GM23338 (cell line): ENCODE data around the gene RAB44. TPM values are rescaled to one million over a fixed set of nuclear protein-coding genes. Genes with fewer than 3 reads are reported as not detected.

Source experiments
- ATAC-seq: fragments of 200-7000 bp; cut with Tn5 transposase; 3 replicates; pipeline ENCODE4 v1.9.1; 2020
- DNase-seq: peaks from one replicate; pipeline ENCODE4 v3.0.0-alpha.2; 2015; ENCODE audit warnings: low spot score
- H2AFZ ChIP-seq: fragments of 200-600 bp; sonication (generic); 2 replicates; pipeline ENCODE4 v1.8.0; 2016; ENCODE audit warnings: antibody characterized with exemption, mild to moderate bottlenecking, moderate library complexity
- H3F3A ChIP-seq: fragments of 200-600 bp; sonication (generic); replicated peaks from 2 replicates; pipeline ENCODE4 v1.8.0; 2017; ENCODE audit warnings: antibody characterized with exemption, mixed run types, low read depth
- H3K27ac ChIP-seq: fragments of 200-600 bp; sonication (generic); 2 replicates; pipeline ENCODE4 v1.6.1; 2016; ENCODE audit warnings: low read depth
- H3K27me3 ChIP-seq: fragments of 200-600 bp; sonication (generic); 2 replicates; pipeline ENCODE4 v1.8.0; 2016; ENCODE audit warnings: mild to moderate bottlenecking, mixed run types, moderate library complexity; ENCODE audit not compliant: insufficient read depth
- H3K36me3 ChIP-seq: fragments of 200-600 bp; sonication (generic); 2 replicates; pipeline ENCODE4 v1.8.0; 2016; ENCODE audit warnings: mild to moderate bottlenecking; ENCODE audit not compliant: insufficient read depth
- H3K4me1 ChIP-seq: fragments of 200-600 bp; sonication (generic); 2 replicates; pipeline ENCODE4 v1.8.0; 2016; ENCODE audit warnings: mild to moderate bottlenecking, moderate library complexity; ENCODE audit not compliant: insufficient read depth
- H3K4me2 ChIP-seq: fragments of 200-600 bp; sonication (generic); 2 replicates; pipeline ENCODE4 v1.7.1; 2017; ENCODE audit warnings: mixed run types
- H3K4me3 ChIP-seq: fragments of 200-600 bp; sonication (generic); 2 replicates; pipeline ENCODE4 v1.6.1; 2016; ENCODE audit warnings: mixed run types
- H3K79me2 ChIP-seq: fragments of 200-600 bp; sonication (generic); replicated peaks from 2 replicates; pipeline ENCODE4 v1.8.0; 2017; ENCODE audit warnings: mild to moderate bottlenecking; ENCODE audit not compliant: insufficient read depth
- H3K9me2 ChIP-seq: fragments of 200-600 bp; sonication (generic); 2 replicates; pipeline ENCODE4 v1.8.0; 2017; ENCODE audit not compliant: insufficient read depth
- H4K20me1 ChIP-seq: fragments of 200-600 bp; sonication (generic); replicated peaks from 2 replicates; pipeline ENCODE4 v1.8.0; 2017; ENCODE audit warnings: mild to moderate bottlenecking; ENCODE audit not compliant: insufficient read depth
- H3K27ac Mint-ChIP-seq: 2 replicates; pipeline ENCODE4 v1.8.0; 2020; ENCODE audit warnings: inconsistent platforms, mild to moderate bottlenecking, moderate library complexity, mixed read lengths
- H3K27me3 Mint-ChIP-seq: 3 replicates; pipeline ENCODE4 v1.8.0; 2022; ENCODE audit warnings: low read depth, mild to moderate bottlenecking, moderate library complexity, mixed read lengths, inconsistent platforms; ENCODE audit not compliant: insufficient read depth, poor library complexity
- H3K36me3 Mint-ChIP-seq: 3 replicates; pipeline ENCODE4 v1.8.0; 2021; ENCODE audit warnings: low read depth, mild to moderate bottlenecking, inconsistent platforms, moderate library complexity, mixed read lengths
- H3K4me1 Mint-ChIP-seq: 3 replicates; pipeline ENCODE4 v1.8.0; 2020; ENCODE audit warnings: mild to moderate bottlenecking, inconsistent platforms, mixed read lengths
- H3K4me3 Mint-ChIP-seq: 3 replicates; pipeline ENCODE4 v1.8.0; 2021; ENCODE audit warnings: moderate library complexity, mild to moderate bottlenecking, inconsistent platforms, mixed read lengths
- H3K9me3 Mint-ChIP-seq: 3 replicates; pipeline ENCODE4 v1.8.0; 2020; ENCODE audit warnings: moderate library complexity, mild to moderate bottlenecking, inconsistent platforms, mixed read lengths
- CREB1 ChIP-seq: fragments of 250-450 bp; sonication (Bioruptor Pico); IDR thresholded peaks from 2 replicates; pipeline ENCODE4 v1.5.0; 2020; ENCODE audit warnings: low read depth, mild to moderate bottlenecking, moderate library complexity
- EZH2 ChIP-seq: fragments of 200-600 bp; sonication (generic); IDR thresholded peaks from one replicate; pipeline ENCODE4 v1.8.0; 2017; ENCODE audit warnings: antibody characterized with exemption, mild to moderate bottlenecking, low read depth; ENCODE audit not compliant: unreplicated experiment
- EZH2phosphoT487 ChIP-seq: fragments of 200-600 bp; sonication (generic); IDR thresholded peaks from one replicate; pipeline ENCODE4 v1.8.1; 2018; ENCODE audit warnings: antibody characterized with exemption; ENCODE audit not compliant: unreplicated experiment
- JUNB ChIP-seq: IDR thresholded peaks from one replicate; pipeline ENCODE4 v1.6.1; 2016; ENCODE audit warnings: antibody characterized with exemption; ENCODE audit not compliant: unreplicated experiment
- NANOG ChIP-seq: IDR thresholded peaks from 2 replicates; pipeline ENCODE4 v1.6.1; 2016; ENCODE audit warnings: antibody characterized with exemption, borderline replicate concordance
- POLR2AphosphoS5 ChIP-seq: IDR thresholded peaks from 2 replicates; pipeline ENCODE4 v1.6.1; 2016; ENCODE audit warnings: antibody characterized with exemption, low read depth
- STAT1 ChIP-seq: IDR thresholded peaks from one replicate; pipeline ENCODE4 v1.6.1; 2016; ENCODE audit warnings: antibody characterized with exemption; ENCODE audit not compliant: unreplicated experiment
- ZNF114 ChIP-seq: fragments of 250-450 bp; sonication (Bioruptor Pico); IDR thresholded peaks from 2 replicates; pipeline ENCODE4 v1.5.0; 2020; ENCODE audit warnings: mild to moderate bottlenecking, moderate library complexity
- ZNF331 ChIP-seq: fragments of 250-450 bp; sonication (Bioruptor Pico); IDR thresholded peaks from 2 replicates; pipeline ENCODE4 v1.5.0; 2020; ENCODE audit warnings: low read depth, mild to moderate bottlenecking, moderate library complexity
- polyA plus RNA-seq: library from polyadenylated mRNA; unstranded; fragments of >200 nt; fragmentation: Nextera tagmentation; extraction: Ambion mirVana; gene quantifications from 2 replicates; pipeline ENCODE4 v1.2.1, GENCODE V29; 2016
- total RNA-seq: library from RNA; depleted of rRNA; stranded (reverse); fragments of >200 nt; shearing (Covaris generic); gene quantifications from 2 replicates; pipeline ENCODE4 v1.2.3, GENCODE V29; 2014
- TF ChIP-seq, protein P1 (sequence below): IDR thresholded peaks from 2 replicates; pipeline ENCODE4 v1.6.1; 2016; ENCODE audit warnings: antibody characterized with exemption
- TF ChIP-seq, protein P2 (sequence below): IDR thresholded peaks from one replicate; pipeline ENCODE4 v1.6.1; 2018; ENCODE audit warnings: antibody characterized with exemption; ENCODE audit not compliant: unreplicated experiment
- TF ChIP-seq, protein P3 (sequence below), 2 experiments: fragments of 200-600 bp in 1 of 2; sonication (generic) in 1 of 2; conservative IDR thresholded peaks; 2 replicates each; pipeline versions ENCODE4 v1.5.1 to v1.6.1; 2016 to 2017; ENCODE audit warnings: antibody characterized with exemption in 2 of 2, low read depth in 2 of 2, mild to moderate bottlenecking in 2 of 2, moderate library complexity in 1 of 2
- TF ChIP-seq, protein P4 (sequence below): fragments of 250-450 bp; sonication (Bioruptor Pico); IDR thresholded peaks from 2 replicates; pipeline ENCODE4 v1.5.0; 2020; ENCODE audit warnings: mild to moderate bottlenecking, moderate library complexity

The RAB44 gene
- total and polyA plus RNA-seq, 2 experiments from 2014 or later = not detected

DNA sequence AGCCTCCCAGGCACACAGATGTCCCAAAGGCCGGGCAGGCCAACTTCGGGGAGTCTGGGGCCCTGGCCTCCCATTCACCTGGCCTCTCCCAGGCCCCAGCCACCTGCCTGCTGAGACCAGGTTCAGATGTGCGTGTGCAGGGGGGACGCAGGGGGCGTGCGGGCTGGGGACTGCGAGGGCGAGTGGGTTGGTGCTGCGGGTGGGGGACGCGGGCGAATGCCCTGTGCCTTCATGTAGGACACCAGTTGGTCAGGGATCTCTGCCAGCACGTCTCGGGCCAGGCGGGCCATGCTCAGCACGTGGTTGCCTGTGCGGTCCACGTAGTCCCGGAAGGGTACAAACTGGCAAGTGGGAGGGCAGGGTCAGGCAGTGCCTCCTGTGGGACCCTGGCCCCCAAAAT lies 44.5 kb downstream of the RAB44 start:
- Histone ChIP-seq H3K4me2 (no peak overlapping the region), H2AFZ (no peak overlapping the region), H3K4me3 (no peak overlapping the region), H3F3A (no peaks in the 10 kb centered on the region), H3K36me3 (no peaks in the 10 kb centered on the region), H3K27ac (no peak overlapping the region), H4K20me1 (no peaks in the 10 kb centered on the region), H3K79me2 (no peaks in the 10 kb centered on the region), H3K27me3 (no peaks in the 10 kb centered on the region), H3K4me1 (no peaks in the 10 kb centered on the region), H3K9me2 (no peaks in the 10 kb centered on the region)
- H3K27me3 Mint-ChIP-seq = peaks cover 16% of the 10 kb centered on the region
- peaks cover 6% of the 10 kb centered on the region; the same call in 2 of the 3 replicates for H3K4me1 Mint-ChIP-seq
- TF ChIP-seq, protein P1, sequence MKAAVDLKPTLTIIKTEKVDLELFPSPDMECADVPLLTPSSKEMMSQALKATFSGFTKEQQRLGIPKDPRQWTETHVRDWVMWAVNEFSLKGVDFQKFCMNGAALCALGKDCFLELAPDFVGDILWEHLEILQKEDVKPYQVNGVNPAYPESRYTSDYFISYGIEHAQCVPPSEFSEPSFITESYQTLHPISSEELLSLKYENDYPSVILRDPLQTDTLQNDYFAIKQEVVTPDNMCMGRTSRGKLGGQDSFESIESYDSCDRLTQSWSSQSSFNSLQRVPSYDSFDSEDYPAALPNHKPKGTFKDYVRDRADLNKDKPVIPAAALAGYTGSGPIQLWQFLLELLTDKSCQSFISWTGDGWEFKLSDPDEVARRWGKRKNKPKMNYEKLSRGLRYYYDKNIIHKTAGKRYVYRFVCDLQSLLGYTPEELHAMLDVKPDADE = no peak
- TF ChIP-seq EZH2phosphoT487 = no peak
- no peak for TF ChIP-seq ZNF114 (CRISPR knock-in tag)
- no peak for TF ChIP-seq EZH2
- no peak for TF ChIP-seq JUNB
- no peak for TF ChIP-seq POLR2AphosphoS5
- TF ChIP-seq, protein P2, sequence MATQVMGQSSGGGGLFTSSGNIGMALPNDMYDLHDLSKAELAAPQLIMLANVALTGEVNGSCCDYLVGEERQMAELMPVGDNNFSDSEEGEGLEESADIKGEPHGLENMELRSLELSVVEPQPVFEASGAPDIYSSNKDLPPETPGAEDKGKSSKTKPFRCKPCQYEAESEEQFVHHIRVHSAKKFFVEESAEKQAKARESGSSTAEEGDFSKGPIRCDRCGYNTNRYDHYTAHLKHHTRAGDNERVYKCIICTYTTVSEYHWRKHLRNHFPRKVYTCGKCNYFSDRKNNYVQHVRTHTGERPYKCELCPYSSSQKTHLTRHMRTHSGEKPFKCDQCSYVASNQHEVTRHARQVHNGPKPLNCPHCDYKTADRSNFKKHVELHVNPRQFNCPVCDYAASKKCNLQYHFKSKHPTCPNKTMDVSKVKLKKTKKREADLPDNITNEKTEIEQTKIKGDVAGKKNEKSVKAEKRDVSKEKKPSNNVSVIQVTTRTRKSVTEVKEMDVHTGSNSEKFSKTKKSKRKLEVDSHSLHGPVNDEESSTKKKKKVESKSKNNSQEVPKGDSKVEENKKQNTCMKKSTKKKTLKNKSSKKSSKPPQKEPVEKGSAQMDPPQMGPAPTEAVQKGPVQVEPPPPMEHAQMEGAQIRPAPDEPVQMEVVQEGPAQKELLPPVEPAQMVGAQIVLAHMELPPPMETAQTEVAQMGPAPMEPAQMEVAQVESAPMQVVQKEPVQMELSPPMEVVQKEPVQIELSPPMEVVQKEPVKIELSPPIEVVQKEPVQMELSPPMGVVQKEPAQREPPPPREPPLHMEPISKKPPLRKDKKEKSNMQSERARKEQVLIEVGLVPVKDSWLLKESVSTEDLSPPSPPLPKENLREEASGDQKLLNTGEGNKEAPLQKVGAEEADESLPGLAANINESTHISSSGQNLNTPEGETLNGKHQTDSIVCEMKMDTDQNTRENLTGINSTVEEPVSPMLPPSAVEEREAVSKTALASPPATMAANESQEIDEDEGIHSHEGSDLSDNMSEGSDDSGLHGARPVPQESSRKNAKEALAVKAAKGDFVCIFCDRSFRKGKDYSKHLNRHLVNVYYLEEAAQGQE = no peak
- TF ChIP-seq, protein P3, sequence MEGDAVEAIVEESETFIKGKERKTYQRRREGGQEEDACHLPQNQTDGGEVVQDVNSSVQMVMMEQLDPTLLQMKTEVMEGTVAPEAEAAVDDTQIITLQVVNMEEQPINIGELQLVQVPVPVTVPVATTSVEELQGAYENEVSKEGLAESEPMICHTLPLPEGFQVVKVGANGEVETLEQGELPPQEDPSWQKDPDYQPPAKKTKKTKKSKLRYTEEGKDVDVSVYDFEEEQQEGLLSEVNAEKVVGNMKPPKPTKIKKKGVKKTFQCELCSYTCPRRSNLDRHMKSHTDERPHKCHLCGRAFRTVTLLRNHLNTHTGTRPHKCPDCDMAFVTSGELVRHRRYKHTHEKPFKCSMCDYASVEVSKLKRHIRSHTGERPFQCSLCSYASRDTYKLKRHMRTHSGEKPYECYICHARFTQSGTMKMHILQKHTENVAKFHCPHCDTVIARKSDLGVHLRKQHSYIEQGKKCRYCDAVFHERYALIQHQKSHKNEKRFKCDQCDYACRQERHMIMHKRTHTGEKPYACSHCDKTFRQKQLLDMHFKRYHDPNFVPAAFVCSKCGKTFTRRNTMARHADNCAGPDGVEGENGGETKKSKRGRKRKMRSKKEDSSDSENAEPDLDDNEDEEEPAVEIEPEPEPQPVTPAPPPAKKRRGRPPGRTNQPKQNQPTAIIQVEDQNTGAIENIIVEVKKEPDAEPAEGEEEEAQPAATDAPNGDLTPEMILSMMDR (conservative IDR thresholded peaks at IDR 0.05; ENCODE audit: low read depth in 2 of 2) = no peak
- TF ChIP-seq, protein P4, sequence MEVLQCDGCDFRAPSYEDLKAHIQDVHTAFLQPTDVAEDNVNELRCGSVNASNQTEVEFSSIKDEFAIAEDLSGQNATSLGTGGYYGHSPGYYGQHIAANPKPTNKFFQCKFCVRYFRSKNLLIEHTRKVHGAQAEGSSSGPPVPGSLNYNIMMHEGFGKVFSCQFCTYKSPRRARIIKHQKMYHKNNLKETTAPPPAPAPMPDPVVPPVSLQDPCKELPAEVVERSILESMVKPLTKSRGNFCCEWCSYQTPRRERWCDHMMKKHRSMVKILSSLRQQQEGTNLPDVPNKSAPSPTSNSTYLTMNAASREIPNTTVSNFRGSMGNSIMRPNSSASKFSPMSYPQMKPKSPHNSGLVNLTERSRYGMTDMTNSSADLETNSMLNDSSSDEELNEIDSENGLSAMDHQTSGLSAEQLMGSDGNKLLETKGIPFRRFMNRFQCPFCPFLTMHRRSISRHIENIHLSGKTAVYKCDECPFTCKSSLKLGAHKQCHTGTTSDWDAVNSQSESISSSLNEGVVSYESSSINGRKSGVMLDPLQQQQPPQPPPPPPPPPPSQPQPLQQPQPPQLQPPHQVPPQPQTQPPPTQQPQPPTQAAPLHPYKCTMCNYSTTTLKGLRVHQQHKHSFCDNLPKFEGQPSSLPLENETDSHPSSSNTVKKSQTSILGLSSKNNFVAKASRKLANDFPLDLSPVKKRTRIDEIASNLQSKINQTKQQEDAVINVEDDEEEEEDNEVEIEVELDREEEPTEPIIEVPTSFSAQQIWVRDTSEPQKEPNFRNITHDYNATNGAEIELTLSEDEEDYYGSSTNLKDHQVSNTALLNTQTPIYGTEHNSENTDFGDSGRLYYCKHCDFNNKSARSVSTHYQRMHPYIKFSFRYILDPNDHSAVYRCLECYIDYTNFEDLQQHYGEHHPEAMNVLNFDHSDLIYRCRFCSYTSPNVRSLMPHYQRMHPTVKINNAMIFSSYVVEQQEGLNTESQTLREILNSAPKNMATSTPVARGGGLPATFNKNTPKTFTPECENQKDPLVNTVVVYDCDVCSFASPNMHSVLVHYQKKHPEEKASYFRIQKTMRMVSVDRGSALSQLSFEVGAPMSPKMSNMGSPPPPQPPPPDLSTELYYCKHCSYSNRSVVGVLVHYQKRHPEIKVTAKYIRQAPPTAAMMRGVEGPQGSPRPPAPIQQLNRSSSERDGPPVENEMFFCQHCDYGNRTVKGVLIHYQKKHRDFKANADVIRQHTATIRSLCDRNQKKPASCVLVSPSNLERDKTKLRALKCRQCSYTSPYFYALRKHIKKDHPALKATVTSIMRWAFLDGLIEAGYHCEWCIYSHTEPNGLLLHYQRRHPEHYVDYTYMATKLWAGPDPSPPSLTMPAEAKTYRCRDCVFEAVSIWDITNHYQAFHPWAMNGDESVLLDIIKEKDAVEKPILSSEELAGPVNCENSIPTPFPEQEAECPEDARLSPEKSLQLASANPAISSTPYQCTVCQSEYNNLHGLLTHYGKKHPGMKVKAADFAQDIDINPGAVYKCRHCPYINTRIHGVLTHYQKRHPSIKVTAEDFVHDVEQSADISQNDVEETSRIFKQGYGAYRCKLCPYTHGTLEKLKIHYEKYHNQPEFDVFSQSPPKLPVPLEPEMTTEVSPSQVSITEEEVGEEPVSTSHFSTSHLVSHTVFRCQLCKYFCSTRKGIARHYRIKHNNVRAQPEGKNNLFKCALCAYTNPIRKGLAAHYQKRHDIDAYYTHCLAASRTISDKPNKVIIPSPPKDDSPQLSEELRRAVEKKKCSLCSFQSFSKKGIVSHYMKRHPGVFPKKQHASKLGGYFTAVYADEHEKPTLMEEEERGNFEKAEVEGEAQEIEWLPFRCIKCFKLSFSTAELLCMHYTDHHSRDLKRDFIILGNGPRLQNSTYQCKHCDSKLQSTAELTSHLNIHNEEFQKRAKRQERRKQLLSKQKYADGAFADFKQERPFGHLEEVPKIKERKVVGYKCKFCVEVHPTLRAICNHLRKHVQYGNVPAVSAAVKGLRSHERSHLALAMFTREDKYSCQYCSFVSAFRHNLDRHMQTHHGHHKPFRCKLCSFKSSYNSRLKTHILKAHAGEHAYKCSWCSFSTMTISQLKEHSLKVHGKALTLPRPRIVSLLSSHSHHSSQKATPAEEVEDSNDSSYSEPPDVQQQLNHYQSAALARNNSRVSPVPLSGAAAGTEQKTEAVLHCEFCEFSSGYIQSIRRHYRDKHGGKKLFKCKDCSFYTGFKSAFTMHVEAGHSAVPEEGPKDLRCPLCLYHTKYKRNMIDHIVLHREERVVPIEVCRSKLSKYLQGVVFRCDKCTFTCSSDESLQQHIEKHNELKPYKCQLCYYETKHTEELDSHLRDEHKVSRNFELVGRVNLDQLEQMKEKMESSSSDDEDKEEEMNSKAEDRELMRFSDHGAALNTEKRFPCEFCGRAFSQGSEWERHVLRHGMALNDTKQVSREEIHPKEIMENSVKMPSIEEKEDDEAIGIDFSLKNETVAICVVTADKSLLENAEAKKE (CRISPR knock-in tag) = no peak
- TF ChIP-seq NANOG = no peak
- TF ChIP-seq ZNF331 = no peak
- no peak for TF ChIP-seq STAT1
- TF ChIP-seq CREB1 (CRISPR knock-in tag) = no peak
- DNase-seq = no peak
- no peak for ATAC-seq
- H3K27ac Mint-ChIP-seq = no peak overlapping the region
- no peaks in the 10 kb centered on the region for H3K36me3 Mint-ChIP-seq
- H3K4me3 Mint-ChIP-seq = no peak overlapping the region
- no peaks in the 10 kb centered on the region for H3K9me3 Mint-ChIP-seq
